Mucosa of descending colon (tissue), 3 donors: ENCODE measurements around the gene STK40. TPM values are rescaled to one million over a fixed set of nuclear protein-coding genes. Genes with fewer than 3 reads are reported as not detected.

ENCODE experiments used
- ATAC-seq: fragments of 200-7000 bp; cut with Tn5 transposase; one replicate; pipeline ENCODE4 v1.9.1; 2020; ENCODE audit warnings: mild to moderate bottlenecking, moderate library complexity
- DNase-seq, 3 donors: peaks; one replicate each; pipeline ENCODE4 v3.0.0-alpha.2; 2020
- H3K36me3 ChIP-seq: fragments of 200-600 bp; one replicate; pipeline ENCODE4 v1.8.0; 2021; ENCODE audit warnings: low read depth, mild to moderate bottlenecking
- H3K4me1 ChIP-seq: fragments of 200-600 bp; one replicate; pipeline ENCODE4 v1.8.0; 2021; ENCODE audit warnings: low read depth, mild to moderate bottlenecking
- H3K4me3 ChIP-seq: fragments of 200-600 bp; one replicate; pipeline ENCODE4 v1.8.0; 2021; ENCODE audit warnings: mild to moderate bottlenecking
- H3K9me3 ChIP-seq: fragments of 200-600 bp; one replicate; pipeline ENCODE4 v1.8.0; 2021; ENCODE audit warnings: mild to moderate bottlenecking
- intact Hi-C, 2 donors: fragments of 100-400 bp; cut with DNase I in 1 of 2; cut with micrococcal nuclease in 1 of 2; formaldehyde crosslinking; loops; one replicate each; pipeline versions ENCODE4 v1.11.0 to v1.11.1; 2022; cut with DNase I, micrococcal nuclease
- total RNA-seq, 3 donors: library from RNA; stranded (reverse); fragmentation: NEBNext Ultra II Directional in 2 of 3; extraction: Animal tissue kit (Norgen Biotek cat#: 25700) in 2 of 3; gene quantifications; one replicate each; pipeline versions ENCODE4 v1.2.1 to v1.2.4, GENCODE V29; 2021 to 2023
- TF ChIP-seq, protein P1 (sequence below): fragments of 200-600 bp; IDR thresholded peaks from one replicate; pipeline ENCODE4 v1.8.0; 2022; ENCODE audit warnings: antibody characterized with exemption, mild to moderate bottlenecking
- donor health status: DM: no; HTN: no; CAD: no; lungs with moderate emphysema.
- donor health status: DM: no; HTN: no; CAD: no.
- donor health status: DM: no; HTN: yes; CAD: no.

STK40 gene
- total RNA-seq, 3 donors from 2014 or later, result 51.5 to 85.0 (median 59.4) TPM

DNA sequence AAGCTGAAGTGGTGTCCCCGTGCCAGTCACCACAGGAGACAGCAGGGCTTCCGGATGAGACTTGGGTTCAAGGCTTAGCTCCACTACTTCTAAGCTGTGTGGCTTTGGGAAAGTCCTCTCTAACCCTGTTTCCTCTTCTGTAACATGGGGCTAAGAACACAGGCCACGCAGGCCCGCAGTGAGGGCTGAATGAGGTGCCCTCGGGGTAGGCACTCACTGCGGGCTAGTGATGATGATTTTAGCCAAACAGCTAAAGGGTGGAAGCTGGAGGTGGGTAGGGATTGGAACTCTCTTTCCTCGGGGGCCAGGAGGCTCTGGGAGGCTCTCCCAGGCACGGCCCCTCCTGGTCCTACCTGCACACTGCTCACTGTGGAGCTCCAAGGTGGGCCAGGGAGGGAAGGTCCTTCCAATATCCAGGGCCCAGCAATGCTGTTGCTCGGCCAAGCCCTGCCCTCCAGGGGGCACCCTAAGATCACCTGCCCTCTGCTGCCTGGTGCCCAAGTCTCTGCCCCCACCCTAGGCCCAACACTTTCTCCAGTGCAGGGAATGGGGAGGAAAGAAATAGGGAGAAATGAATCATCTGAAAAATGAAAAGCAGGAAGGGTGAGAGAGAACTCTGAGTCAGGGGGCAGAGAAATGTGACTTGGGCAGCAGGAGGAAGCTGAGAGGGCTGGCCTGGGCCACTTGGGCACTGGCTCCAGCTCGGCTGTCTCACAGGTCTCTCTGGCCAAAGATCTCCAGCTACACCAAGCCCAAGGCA lies 43.1 kb downstream of the STK40 start:
- ATAC-seq (peak; percentile 76), DNase-seq (peak; percentile 45 to 81 (median 73))
- Histone ChIP-seq H3K36me3 (peaks cover 3% of the 10 kb centered on the region), H3K4me1 (no peaks in the 10 kb centered on the region), H3K9me3 (no peaks in the 10 kb centered on the region), H3K4me3 (no peak overlapping the region)
- intact Hi-C loops, result loop anchor here (5.0 kb wide), 1 partner anchor 80 kb away; no protein-coding TSS in a partner anchor
- TF ChIP-seq, protein P1, sequence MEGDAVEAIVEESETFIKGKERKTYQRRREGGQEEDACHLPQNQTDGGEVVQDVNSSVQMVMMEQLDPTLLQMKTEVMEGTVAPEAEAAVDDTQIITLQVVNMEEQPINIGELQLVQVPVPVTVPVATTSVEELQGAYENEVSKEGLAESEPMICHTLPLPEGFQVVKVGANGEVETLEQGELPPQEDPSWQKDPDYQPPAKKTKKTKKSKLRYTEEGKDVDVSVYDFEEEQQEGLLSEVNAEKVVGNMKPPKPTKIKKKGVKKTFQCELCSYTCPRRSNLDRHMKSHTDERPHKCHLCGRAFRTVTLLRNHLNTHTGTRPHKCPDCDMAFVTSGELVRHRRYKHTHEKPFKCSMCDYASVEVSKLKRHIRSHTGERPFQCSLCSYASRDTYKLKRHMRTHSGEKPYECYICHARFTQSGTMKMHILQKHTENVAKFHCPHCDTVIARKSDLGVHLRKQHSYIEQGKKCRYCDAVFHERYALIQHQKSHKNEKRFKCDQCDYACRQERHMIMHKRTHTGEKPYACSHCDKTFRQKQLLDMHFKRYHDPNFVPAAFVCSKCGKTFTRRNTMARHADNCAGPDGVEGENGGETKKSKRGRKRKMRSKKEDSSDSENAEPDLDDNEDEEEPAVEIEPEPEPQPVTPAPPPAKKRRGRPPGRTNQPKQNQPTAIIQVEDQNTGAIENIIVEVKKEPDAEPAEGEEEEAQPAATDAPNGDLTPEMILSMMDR, result no peak

DNA sequence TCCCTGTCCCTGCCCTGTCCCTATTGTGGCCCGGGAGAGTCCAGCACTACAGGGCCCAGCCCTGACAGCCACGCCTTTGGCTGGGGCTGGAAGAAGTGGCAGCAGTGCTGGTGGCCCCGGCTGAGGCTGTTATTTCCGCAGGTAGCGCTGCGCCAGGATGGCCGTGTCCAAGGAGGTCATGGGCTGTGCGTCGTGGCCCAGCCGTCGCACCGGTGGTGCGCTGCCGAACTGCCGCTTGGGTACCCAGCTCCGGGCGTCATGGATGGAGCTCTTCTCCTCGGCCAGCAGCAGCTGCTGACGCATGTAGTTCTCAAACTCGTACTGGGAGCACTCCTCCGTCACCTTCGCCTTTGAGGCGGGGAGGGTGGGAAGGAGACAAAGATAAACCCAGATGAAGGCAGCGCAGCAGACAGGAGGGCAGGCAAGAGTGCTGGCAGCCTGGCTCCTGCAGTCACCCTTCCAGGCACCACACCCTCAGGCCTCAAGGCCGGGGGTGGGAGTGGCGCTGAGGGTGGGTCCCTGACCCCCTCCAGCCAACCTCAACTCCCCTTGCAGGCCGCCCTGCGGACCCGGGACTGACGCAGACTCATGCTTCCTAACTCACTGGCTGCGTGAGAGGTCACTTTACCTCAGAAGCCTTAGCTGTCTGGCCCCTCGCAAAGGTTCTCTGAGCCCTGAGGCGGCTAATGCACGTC lies 44.0 kb downstream of the STK40 start:
- TF ChIP-seq, protein P1, result no peak
- no peak overlapping the region for H3K4me3 ChIP-seq
- intact Hi-C loops, result loop anchor here (5.0 kb wide), 1 partner anchor 81 kb away; no protein-coding TSS in a partner anchor
- no peak for DNase-seq
- no peak for ATAC-seq
- peaks cover 3% of the 10 kb centered on the region for H3K36me3 ChIP-seq
- H3K9me3 ChIP-seq, result no peaks in the 10 kb centered on the region
- no peaks in the 10 kb centered on the region for H3K4me1 ChIP-seq

DNA sequence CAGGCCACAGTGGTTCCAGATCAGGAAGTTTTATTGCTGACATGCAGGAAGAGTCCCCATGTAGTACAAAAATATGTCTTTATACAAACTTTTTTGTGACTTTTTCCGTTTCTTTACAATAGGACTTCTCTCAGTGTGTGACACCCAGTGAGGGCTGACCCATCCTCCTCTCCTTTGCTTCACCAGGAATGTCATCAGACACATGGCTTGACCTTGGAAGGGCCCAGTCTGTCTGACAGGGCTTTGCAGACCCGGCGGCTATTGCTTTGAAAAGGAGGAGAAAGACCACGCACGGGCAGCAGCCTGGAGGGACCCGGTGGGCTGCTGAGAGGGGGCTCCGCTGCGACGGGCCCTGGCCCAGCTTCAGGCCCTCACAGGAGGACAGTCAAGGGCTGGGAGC lies 46.1 kb downstream of the STK40 start:
- Histone ChIP-seq H3K4me1 (no peaks in the 10 kb centered on the region), H3K36me3 (peaks cover 3% of the 10 kb centered on the region), H3K4me3 (no peak overlapping the region), H3K9me3 (no peaks in the 10 kb centered on the region)
- intact Hi-C loops, result loop anchor here (5.0 kb wide), 1 partner anchor 83 kb away; no protein-coding TSS in a partner anchor
- TF ChIP-seq, protein P1, result no peak
- DNase-seq (no peak), ATAC-seq (no peak)

DNA sequence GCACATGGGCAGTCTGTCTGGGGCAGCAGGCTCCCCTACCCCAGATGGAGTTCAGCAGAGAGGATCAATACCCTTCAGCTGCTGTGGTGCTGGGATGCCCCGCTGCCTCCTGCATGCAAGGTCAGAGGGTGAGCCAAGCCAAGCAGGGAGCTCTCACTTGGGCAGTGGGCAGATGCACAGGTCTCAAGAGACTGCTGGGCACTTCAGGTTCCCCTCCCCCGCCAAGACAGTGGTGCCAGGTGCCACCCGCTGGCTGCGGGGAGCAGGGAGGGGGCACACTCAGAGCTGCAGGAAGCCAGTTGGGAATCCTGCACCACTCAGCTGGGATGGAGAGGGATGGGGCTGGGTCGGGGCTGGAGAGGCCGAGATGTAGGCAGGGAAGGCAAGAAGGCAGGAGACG lies 46.5 kb downstream of the STK40 start:
- intact Hi-C loops, result no loop called here
- Histone ChIP-seq H3K4me3 (no peak overlapping the region), H3K4me1 (no peaks in the 10 kb centered on the region), H3K36me3 (peaks cover 3% of the 10 kb centered on the region), H3K9me3 (no peaks in the 10 kb centered on the region)
- TF ChIP-seq, protein P1, result no peak
- ATAC-seq (no peak), DNase-seq (no peak)

DNA sequence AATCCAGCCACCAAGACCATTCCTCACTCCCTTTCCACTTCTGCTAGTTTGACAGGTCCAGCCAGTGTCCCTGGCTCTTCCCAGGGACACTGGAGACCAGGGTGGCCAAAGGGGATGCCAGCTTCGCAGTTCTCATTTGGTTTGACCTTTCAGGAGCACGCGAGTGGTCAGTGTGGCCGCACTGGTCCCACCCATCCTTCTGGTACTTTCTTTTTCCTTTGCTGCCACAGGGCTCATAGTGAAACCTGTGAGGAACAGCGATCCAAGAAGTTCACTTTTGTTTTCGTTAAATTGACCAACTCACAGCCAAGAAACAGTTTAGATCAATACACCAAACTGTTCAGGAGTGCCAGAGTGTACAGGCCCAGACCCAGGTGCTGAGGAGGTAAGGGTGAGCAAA lies 47.9 kb downstream of the STK40 start:
- H3K36me3 ChIP-seq, result peaks cover 3% of the 10 kb centered on the region
- no peaks in the 10 kb centered on the region for H3K9me3 ChIP-seq
- H3K4me3 ChIP-seq, result no peak overlapping the region
- H3K4me1 ChIP-seq, result no peaks in the 10 kb centered on the region
- DNase-seq (no peak), ATAC-seq (no peak)
- intact Hi-C loops, result no loop called here
- TF ChIP-seq, protein P1, result no peak
